Measurements from ENCODE around the gene RAPGEF1. TPM values are rescaled to one million over a fixed set of nuclear protein-coding genes. Genes with fewer than 3 reads are reported as not detected.

Gene RAPGEF1
- total RNA-seq, 1 donor from 2014 or later: 168 TPM

- Mint-ChIP-seq H3K27ac (no peak overlapping the region), H3K27me3 (ENCODE audit: insufficient read depth) (no peaks in the 10 kb centered on the region), H3K4me3 (no peak overlapping the region), H3K9me3 (no peaks in the 10 kb centered on the region), H3K4me1 (ENCODE audit: low read depth) (no peaks in the 10 kb centered on the region), H3K36me3 (ENCODE audit: low read depth) (peaks cover 38% of the 10 kb centered on the region)
- intact Hi-C loops (cut with micrococcal nuclease): no loop called here
- DNase-seq (ENCODE audit: low spot score): no peak
Observed at GRCh38 chr9:131597246-131597645, 142.6 kb downstream of the RAPGEF1 start.

- H3K27me3 Mint-ChIP-seq (ENCODE audit: insufficient read depth): no peaks in the 10 kb centered on the region
- peaks cover 38% of the 10 kb centered on the region for H3K36me3 Mint-ChIP-seq (ENCODE audit: low read depth)
- intact Hi-C loops (cut with micrococcal nuclease): no loop called here
- no peak for DNase-seq (ENCODE audit: low spot score)
- H3K4me1 Mint-ChIP-seq (ENCODE audit: low read depth): peaks cover 8% of the 10 kb centered on the region
- no peak overlapping the region for H3K27ac Mint-ChIP-seq
- H3K9me3 Mint-ChIP-seq: no peaks in the 10 kb centered on the region
- no peak overlapping the region for H3K4me3 Mint-ChIP-seq
Observed at GRCh38 chr9:131596430-131596743, 143.5 kb downstream of the RAPGEF1 start.

- no peak overlapping the region for H3K27ac Mint-ChIP-seq
- intact Hi-C loops (cut with micrococcal nuclease): no loop called here
- no peak for DNase-seq (ENCODE audit: low spot score)
- peaks cover 13% of the 10 kb centered on the region for H3K4me1 Mint-ChIP-seq (ENCODE audit: low read depth)
- H3K4me3 Mint-ChIP-seq: no peak overlapping the region
- H3K9me3 Mint-ChIP-seq: no peaks in the 10 kb centered on the region
- no peaks in the 10 kb centered on the region for H3K27me3 Mint-ChIP-seq (ENCODE audit: insufficient read depth)
- peaks cover 37% of the 10 kb centered on the region for H3K36me3 Mint-ChIP-seq (ENCODE audit: low read depth)
Observed at GRCh38 chr9:131595696-131596429, 144.0 kb downstream of the RAPGEF1 start.

GRCh38 chr9:131594906-131595665, 144.8 kb downstream of the RAPGEF1 start:
- no peak overlapping the region for H3K4me3 Mint-ChIP-seq
- H3K9me3 Mint-ChIP-seq: no peaks in the 10 kb centered on the region
- no peak overlapping the region for H3K27ac Mint-ChIP-seq
- no peak for DNase-seq (ENCODE audit: low spot score)
- intact Hi-C loops (cut with micrococcal nuclease): loop anchor here (5.0 kb wide), 2 partner anchors 47 to 72 kb away; no protein-coding TSS in a partner anchor
- no peaks in the 10 kb centered on the region for H3K27me3 Mint-ChIP-seq (ENCODE audit: insufficient read depth)
- peaks cover 21% of the 10 kb centered on the region for H3K4me1 Mint-ChIP-seq (ENCODE audit: low read depth)
- H3K36me3 Mint-ChIP-seq (ENCODE audit: low read depth): peaks cover 41% of the 10 kb centered on the region

- peaks cover 22% of the 10 kb centered on the region for H3K4me1 Mint-ChIP-seq (ENCODE audit: low read depth)
- no peak overlapping the region for H3K27ac Mint-ChIP-seq
- no peak for DNase-seq (ENCODE audit: low spot score)
- no peaks in the 10 kb centered on the region for H3K9me3 Mint-ChIP-seq
- no peaks in the 10 kb centered on the region for H3K27me3 Mint-ChIP-seq (ENCODE audit: insufficient read depth)
- peaks cover 40% of the 10 kb centered on the region for H3K36me3 Mint-ChIP-seq (ENCODE audit: low read depth)
- H3K4me3 Mint-ChIP-seq: no peak overlapping the region
- intact Hi-C loops (cut with micrococcal nuclease): loop anchor here (5.0 kb wide), 2 partner anchors 48 to 73 kb away; no protein-coding TSS in a partner anchor
Observed at GRCh38 chr9:131593936-131594665, 145.8 kb downstream of the RAPGEF1 start.

GRCh38 chr9:131593091-131593820, 146.6 kb downstream of the RAPGEF1 start:
- Mint-ChIP-seq H3K27me3 (ENCODE audit: insufficient read depth) (no peaks in the 10 kb centered on the region), H3K4me1 (ENCODE audit: low read depth) (peaks cover 22% of the 10 kb centered on the region), H3K4me3 (no peak overlapping the region), H3K27ac (no peak overlapping the region), H3K36me3 (ENCODE audit: low read depth) (peaks cover 41% of the 10 kb centered on the region), H3K9me3 (no peaks in the 10 kb centered on the region)
- intact Hi-C loops (cut with micrococcal nuclease): loop anchor here (5.0 kb wide), 2 partner anchors 49 to 74 kb away; no protein-coding TSS in a partner anchor
- no peak for DNase-seq (ENCODE audit: low spot score)

- Mint-ChIP-seq H3K4me3 (no peak overlapping the region), H3K9me3 (no peaks in the 10 kb centered on the region), H3K27me3 (ENCODE audit: insufficient read depth) (no peaks in the 10 kb centered on the region), H3K36me3 (ENCODE audit: low read depth) (peaks cover 44% of the 10 kb centered on the region), H3K4me1 (ENCODE audit: low read depth) (peaks cover 30% of the 10 kb centered on the region), H3K27ac (peak overlapping the region; percentile 61)
- DNase-seq (ENCODE audit: low spot score): no peak
- intact Hi-C loops (cut with micrococcal nuclease): loop anchor here (1.0 to 5.0 kb wide), 6 partner anchors 37 to 155 kb away; no protein-coding TSS in a partner anchor
Observed at GRCh38 chr9:131591845-131592208, 148.0 kb downstream of the RAPGEF1 start.

- Mint-ChIP-seq H3K9me3 (no peaks in the 10 kb centered on the region), H3K36me3 (ENCODE audit: low read depth) (peaks cover 42% of the 10 kb centered on the region)
Observed at GRCh38 chr9:131590907-131591844, 148.7 kb downstream of the RAPGEF1 start.

GRCh38 chr9:131590449-131590848, 149.4 kb downstream of the RAPGEF1 start:
- Mint-ChIP-seq H3K36me3 (ENCODE audit: low read depth) (peaks cover 38% of the 10 kb centered on the region), H3K4me1 (ENCODE audit: low read depth) (peaks cover 44% of the 10 kb centered on the region), H3K27ac (peak overlapping the region; percentile 81), H3K9me3 (no peaks in the 10 kb centered on the region), H3K4me3 (no peak overlapping the region), H3K27me3 (ENCODE audit: insufficient read depth) (no peaks in the 10 kb centered on the region)
- intact Hi-C loops (cut with micrococcal nuclease): loop anchor here (5.0 kb wide), 2 partner anchors 52 to 77 kb away; no protein-coding TSS in a partner anchor
- DNase-seq (ENCODE audit: low spot score): peak; percentile 11

More at GRCh38 chr9:131590907-131591844, 148.7 kb downstream of the RAPGEF1 start:
- no peak overlapping the region for H3K4me3 Mint-ChIP-seq
- intact Hi-C loops (cut with micrococcal nuclease): loop anchor here (1.0 to 5.0 kb wide), 6 partner anchors 38 to 156 kb away; no protein-coding TSS in a partner anchor
- H3K27me3 Mint-ChIP-seq (ENCODE audit: insufficient read depth): no peaks in the 10 kb centered on the region
- H3K27ac Mint-ChIP-seq: peak overlapping the region; percentile 81
- DNase-seq (ENCODE audit: low spot score): peak; percentile 63
- peaks cover 37% of the 10 kb centered on the region for H3K4me1 Mint-ChIP-seq (ENCODE audit: low read depth)

GRCh38 chr9:131589993-131590392, 149.9 kb downstream of the RAPGEF1 start:
- Mint-ChIP-seq H3K4me1 (ENCODE audit: low read depth) (peaks cover 49% of the 10 kb centered on the region), H3K4me3 (no peak overlapping the region), H3K9me3 (no peaks in the 10 kb centered on the region), H3K36me3 (ENCODE audit: low read depth) (peaks cover 40% of the 10 kb centered on the region), H3K27me3 (ENCODE audit: insufficient read depth) (no peaks in the 10 kb centered on the region), H3K27ac (peak overlapping the region; percentile 81)
- no peak for DNase-seq (ENCODE audit: low spot score)
- intact Hi-C loops (cut with micrococcal nuclease): loop anchor here (5.0 kb wide), 2 partner anchors 52 to 77 kb away; no protein-coding TSS in a partner anchor

- no peaks in the 10 kb centered on the region for H3K27me3 Mint-ChIP-seq (ENCODE audit: insufficient read depth)
- H3K4me3 Mint-ChIP-seq: no peak overlapping the region
- peaks cover 53% of the 10 kb centered on the region for H3K4me1 Mint-ChIP-seq (ENCODE audit: low read depth)
- peaks cover 42% of the 10 kb centered on the region for H3K36me3 Mint-ChIP-seq (ENCODE audit: low read depth)
- DNase-seq (ENCODE audit: low spot score): no peak
- peak overlapping the region; percentile 48 for H3K27ac Mint-ChIP-seq
- intact Hi-C loops (cut with micrococcal nuclease): no loop called here
- no peaks in the 10 kb centered on the region for H3K9me3 Mint-ChIP-seq
Observed at GRCh38 chr9:131589124-131589711, 150.7 kb downstream of the RAPGEF1 start.
